HepG2 (cell line): ENCODE results near the gene DHX36. TPM values are rescaled to one million over a fixed set of nuclear protein-coding genes. Genes with fewer than 3 reads are reported as not detected.

Experiments used
- ELF3 ChIP-seq: IDR thresholded peaks from 2 replicates; pipeline ENCODE4 v1.6.1; 2016; ENCODE audit warnings: missing genetic modification reagents, missing compliant biosample characterization
- GATAD1 ChIP-seq: IDR thresholded peaks from 2 replicates; pipeline ENCODE4 v1.6.1; 2016; ENCODE audit warnings: missing genetic modification reagents, missing compliant biosample characterization
- HMGXB4 ChIP-seq, 2 experiments: sonication (generic) in 1 of 2; formaldehyde crosslinking in 1 of 2; IDR thresholded peaks; 2 replicates each; pipeline versions ENCODE4 v1.4.0 to v1.6.1; 2018 to 2020; ENCODE audit warnings: missing genetic modification reagents in 2 of 2, borderline replicate concordance in 1 of 2, low read depth in 1 of 2, mild to moderate bottlenecking in 1 of 2, missing biosample characterization in 1 of 2
- KAT8 ChIP-seq: IDR thresholded peaks from 2 replicates; pipeline ENCODE4 v1.6.1; 2016; ENCODE audit warnings: missing genetic modification reagents, missing compliant biosample characterization
- MIER2 ChIP-seq: IDR thresholded peaks from 2 replicates; pipeline ENCODE4 v1.6.1; 2016; ENCODE audit warnings: missing biosample characterization, missing genetic modification reagents
- MXD4 ChIP-seq: IDR thresholded peaks from 2 replicates; pipeline ENCODE4 v1.6.1; 2016; ENCODE audit warnings: mild to moderate bottlenecking, missing biosample characterization, missing genetic modification reagents
- ONECUT2 ChIP-seq: sonication (generic); formaldehyde crosslinking; IDR thresholded peaks from 2 replicates; pipeline ENCODE4 v1.4.0; 2020; ENCODE audit warnings: missing genetic modification reagents
- PAXIP1 ChIP-seq: sonication (generic); formaldehyde crosslinking; conservative IDR thresholded peaks from 2 replicates; pipeline ENCODE4 v1.4.0; 2020; ENCODE audit warnings: mild to moderate bottlenecking, missing genetic modification reagents, moderate library complexity
- POLR2G ChIP-seq: fragments of 200-400 bp; formaldehyde crosslinking; IDR thresholded peaks from 2 replicates; pipeline ENCODE4 v1.6.1; 2018; ENCODE audit warnings: mild to moderate bottlenecking, low read depth, low read length, moderate library complexity
- REPIN1 ChIP-seq: sonication (generic); formaldehyde crosslinking; IDR thresholded peaks from 2 replicates; pipeline ENCODE4 v1.8.0; 2022; ENCODE audit warnings: missing genetic modification reagents, low read depth, mild to moderate bottlenecking, borderline replicate concordance
- RXRB ChIP-seq: IDR thresholded peaks from 2 replicates; pipeline ENCODE4 v1.6.1; 2016; ENCODE audit warnings: borderline replicate concordance, missing genetic modification reagents, missing compliant biosample characterization
- SMAD3 ChIP-seq: sonication (generic); formaldehyde crosslinking; IDR thresholded peaks from 2 replicates; pipeline ENCODE4 v1.4.0; 2020; ENCODE audit warnings: missing genetic modification reagents
- SMC3 ChIP-seq: IDR thresholded peaks from 2 replicates; pipeline ENCODE4 v1.6.1; 2011; ENCODE audit warnings: low read length, improper control_type of control experiment
- STAG1 ChIP-seq: sonication (generic); formaldehyde crosslinking; IDR thresholded peaks from 2 replicates; pipeline ENCODE4 v1.4.0; 2020; ENCODE audit warnings: missing genetic modification reagents
- TEAD3 ChIP-seq: optimal IDR thresholded peaks from 2 replicates; pipeline ENCODE3; 2016; ENCODE audit warnings: borderline replicate concordance
- TRAFD1 ChIP-seq: sonication (generic); formaldehyde crosslinking; IDR thresholded peaks from 2 replicates; pipeline ENCODE4 v1.5.1; 2020; ENCODE audit warnings: missing genetic modification reagents, mild to moderate bottlenecking, borderline replicate concordance
- UBTF ChIP-seq: sonication (generic); formaldehyde crosslinking; IDR thresholded peaks from 2 replicates; pipeline ENCODE4 v1.4.0; 2020; ENCODE audit warnings: mild to moderate bottlenecking, missing genetic modification reagents
- YY1 ChIP-seq: IDR thresholded peaks from 2 replicates; pipeline ENCODE4 v1.6.1; 2011; ENCODE audit warnings: low read length, low read depth, moderate library complexity, mild to moderate bottlenecking; ENCODE audit not compliant: insufficient read depth, insufficient replicate concordance
- ZSCAN31 ChIP-seq: sonication (generic); formaldehyde crosslinking; IDR thresholded peaks from 2 replicates; pipeline ENCODE4 v1.5.0; 2020; ENCODE audit warnings: low read depth, mild to moderate bottlenecking, missing genetic modification reagents
- polyA plus RNA-seq, 8 experiments: library from polyadenylated mRNA; depleted of rRNA in 3 of 8; stranded (reverse) in 7 of 8; unstranded in 1 of 8; fragments of >200 nt; fragmentation: Illumina TruSeq in 4 of 8; extraction: Trizol in 4 of 8; gene quantifications; 2 replicates each; pipeline versions ENCODE4 v1.2.1 to v1.2.3, GENCODE V29; 2011 to 2016; ENCODE audit warnings: low read depth in 4 of 8, missing spikeins in 1 of 8, mixed read lengths in 1 of 8; ENCODE audit not compliant: insufficient read depth in 1 of 8
- total RNA-seq, 5 experiments: library from RNA; depleted of rRNA; stranded (reverse); fragments of >200 nt; fragmentation: Illumina TruSeq; extraction: Trizol; gene quantifications; 2 replicates each; pipeline ENCODE4 v1.2.3, GENCODE V29; 2016; ENCODE audit warnings: low read depth in 1 of 5

DHX36 gene
- total and polyA plus RNA-seq, 2 of the 13 experiments (the other 11 are each of a cell fraction or from before 2014, with no cell fraction given), result 30.3 to 44.2 TPM

- TF ChIP-seq MXD4 (CRISPR knock-in tag) (no peak), HMGXB4 (CRISPR knock-in tag; IDR thresholded peaks at IDR 0.05; ENCODE audit: borderline replicate concordance in 1 of 2, low read depth in 1 of 2) (peak; percentile 48 to 61; a peak in 1 of 4 replicates), YY1 (peak; percentile 40), PAXIP1 (CRISPR knock-in tag) (0 out of 2 replicates have a peak, but pooled peaks have one; percentile 24), SMC3 (peak; percentile 93), TEAD3 (peak; percentile 23), RXRB (CRISPR knock-in tag) (0 out of 2 replicates have a peak, but pooled peaks have one; percentile 31), MIER2 (CRISPR knock-in tag) (no peak), KAT8 (CRISPR knock-in tag) (peak; percentile 55; the same call in 1 of the 2 replicates), STAG1 (peak; percentile 99), REPIN1 (CRISPR knock-in tag) (peak; percentile 84; the same call in 1 of the 2 replicates), POLR2G (no peak), SMAD3 (CRISPR knock-in tag) (0 out of 2 replicates have a peak, but pooled peaks have one; percentile 29), ZSCAN31 (CRISPR knock-in tag) (peak; percentile 98), GATAD1 (0 out of 2 replicates have a peak, but pooled peaks have one; percentile 32), ELF3 (peak; percentile 49; the same call in 1 of the 2 replicates), TRAFD1 (CRISPR knock-in tag) (no peak), UBTF (CRISPR knock-in tag) (0 out of 2 replicates have a peak, but pooled peaks have one; percentile 18), ONECUT2 (no peak)
Observed at GRCh38 chr3:154252759-154253638, 71.3 kb downstream of the DHX36 start (continued).
